Tibial nerve (tissue), 4 donors: ENCODE results near the gene TMEM185B. TPM values are rescaled to one million over a fixed set of nuclear protein-coding genes. Genes with fewer than 3 reads are reported as not detected.

ENCODE experiments used
- DNase-seq, 2 donors: peaks; one replicate each; pipeline ENCODE4 v3.0.0-alpha.2; 2019; ENCODE audit warnings: low spot score in 2 of 2
- H3K27ac ChIP-seq, 4 donors: fragments of 200-600 bp; sonication (generic) in 3 of 4; one replicate each; pipeline ENCODE4 v1.5.1; 2017 to 2019; ENCODE audit warnings: mild to moderate bottlenecking in 1 of 4
- H3K27me3 ChIP-seq, 2 donors: fragments of 200-600 bp; sonication (generic) in 1 of 2; one replicate each; pipeline versions ENCODE4 v1.5.1 to v1.6.0; 2017 to 2019
- H3K36me3 ChIP-seq, 3 donors: fragments of 200-600 bp; sonication (generic); one replicate each; pipeline ENCODE4 v1.5.1; 2018 to 2019
- H3K4me1 ChIP-seq, 4 donors: fragments of 200-600 bp; sonication (generic) in 3 of 4; one replicate each; pipeline ENCODE4 v1.5.1; 2017 to 2019
- H3K4me3 ChIP-seq, 4 donors: fragments of 200-600 bp; sonication (generic) in 3 of 4; one replicate each; pipeline ENCODE4 v1.5.1; 2017 to 2019; ENCODE audit warnings: mild to moderate bottlenecking in 1 of 4, moderate library complexity in 1 of 4
- H3K9me3 ChIP-seq, 4 donors: fragments of 200-600 bp; sonication (generic) in 3 of 4; one replicate each; pipeline ENCODE4 v1.5.1; 2017 to 2019
- EP300 ChIP-seq, 2 donors: sonication (generic); formaldehyde crosslinking; IDR thresholded peaks; one replicate each; pipeline ENCODE4 v1.6.1; 2017; ENCODE audit warnings: antibody characterized with exemption in 2 of 2, mild to moderate bottlenecking in 1 of 2
- POLR2A ChIP-seq, 2 donors: fragments of 450-650 bp; IDR thresholded peaks; one replicate each; pipeline ENCODE4 v1.6.1; 2017; ENCODE audit warnings: antibody characterized with exemption in 2 of 2, mild to moderate bottlenecking in 2 of 2, moderate library complexity in 2 of 2
- WGBS, 2 donors: methylation state at CpG; one replicate each; pipeline ENCODE4 v1.1.5; 2018; 5-methylcytosine and 5-hydroxymethylcytosine counted together
- total RNA-seq, 4 donors: library from RNA; depleted of rRNA; stranded (reverse); fragments of >200 nt; gene quantifications; one replicate each; pipeline ENCODE4 v1.1.0, GENCODE V29; 2016
- TF ChIP-seq, protein P1 (sequence below), 5 experiments: fragments of 200-600 bp in 3 of 5; fragments of 450-650 bp in 2 of 5; sonication (generic) in 3 of 5; IDR thresholded peaks; one replicate each; pipeline ENCODE4 v1.5.1; 2016 to 2019; ENCODE audit warnings: antibody characterized with exemption in 5 of 5, mild to moderate bottlenecking in 3 of 5, moderate library complexity in 2 of 5

Gene TMEM185B
- total RNA-seq, 4 donors from 2014 or later: 20.5 to 38.1 (median 35.5) TPM

DNA sequence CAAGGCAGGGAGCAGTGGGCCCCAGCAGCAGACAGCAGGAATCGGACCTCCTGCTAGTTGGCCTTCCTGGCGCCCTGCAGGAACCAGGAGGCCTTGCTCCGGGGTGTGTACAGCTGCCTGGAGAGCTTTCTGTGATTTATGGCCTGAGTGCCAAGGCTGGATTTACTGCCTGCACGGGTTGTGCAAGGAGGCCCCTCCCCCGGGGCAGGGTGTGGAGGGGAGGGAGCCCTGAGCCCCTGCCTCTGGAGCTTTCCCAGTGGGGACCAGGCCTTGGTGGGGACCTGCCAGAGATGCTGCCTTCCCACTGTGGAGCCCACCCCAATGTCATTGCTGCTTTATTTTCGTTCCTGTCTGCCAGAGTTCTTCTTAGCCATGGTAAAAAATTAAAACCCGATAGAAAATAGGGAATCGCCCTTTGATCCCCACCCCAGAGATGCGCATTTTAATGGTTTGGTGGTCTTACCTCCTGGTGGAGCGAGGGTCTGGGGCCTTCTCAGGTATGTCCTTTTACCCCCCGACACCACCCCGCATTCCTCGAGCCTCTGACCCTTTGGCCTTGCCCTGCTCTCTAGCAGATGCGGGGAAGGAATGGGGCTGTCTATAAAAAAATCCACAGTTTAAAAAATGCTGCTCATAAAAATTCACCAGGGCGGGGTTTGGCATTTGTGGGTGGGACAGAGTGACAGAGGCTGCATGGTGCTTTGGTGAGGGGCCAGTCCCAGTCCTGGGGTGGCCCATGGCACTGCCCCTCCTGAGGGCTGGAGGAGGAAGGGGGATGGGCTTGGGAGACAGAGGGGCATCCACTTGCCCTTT lies 22.5 kb upstream of the TMEM185B start:
- Histone ChIP-seq H3K27ac (peak overlapping the region in 1 of 4 donors; percentile 45), H3K27me3 (peaks cover 0 to 14% of the 10 kb centered on the region in 2 donors), H3K4me3 (no peak overlapping the region), H3K9me3 (no peaks in the 10 kb centered on the region), H3K4me1 (peaks cover 0 to 10% (median 4%) of the 10 kb centered on the region in 4 donors), H3K36me3 (no peaks in the 10 kb centered on the region)
- WGBS, 2 donors: 52% methylated on average over 12 to 14 of the region's 15 CpGs
- DNase-seq: no peak
- TF ChIP-seq, protein P1, sequence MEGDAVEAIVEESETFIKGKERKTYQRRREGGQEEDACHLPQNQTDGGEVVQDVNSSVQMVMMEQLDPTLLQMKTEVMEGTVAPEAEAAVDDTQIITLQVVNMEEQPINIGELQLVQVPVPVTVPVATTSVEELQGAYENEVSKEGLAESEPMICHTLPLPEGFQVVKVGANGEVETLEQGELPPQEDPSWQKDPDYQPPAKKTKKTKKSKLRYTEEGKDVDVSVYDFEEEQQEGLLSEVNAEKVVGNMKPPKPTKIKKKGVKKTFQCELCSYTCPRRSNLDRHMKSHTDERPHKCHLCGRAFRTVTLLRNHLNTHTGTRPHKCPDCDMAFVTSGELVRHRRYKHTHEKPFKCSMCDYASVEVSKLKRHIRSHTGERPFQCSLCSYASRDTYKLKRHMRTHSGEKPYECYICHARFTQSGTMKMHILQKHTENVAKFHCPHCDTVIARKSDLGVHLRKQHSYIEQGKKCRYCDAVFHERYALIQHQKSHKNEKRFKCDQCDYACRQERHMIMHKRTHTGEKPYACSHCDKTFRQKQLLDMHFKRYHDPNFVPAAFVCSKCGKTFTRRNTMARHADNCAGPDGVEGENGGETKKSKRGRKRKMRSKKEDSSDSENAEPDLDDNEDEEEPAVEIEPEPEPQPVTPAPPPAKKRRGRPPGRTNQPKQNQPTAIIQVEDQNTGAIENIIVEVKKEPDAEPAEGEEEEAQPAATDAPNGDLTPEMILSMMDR (IDR thresholded peaks at IDR 0.05): no peak
- TF ChIP-seq POLR2A (IDR thresholded peaks at IDR 0.05) (no peak), EP300 (IDR thresholded peaks at IDR 0.05) (no peak)

DNA sequence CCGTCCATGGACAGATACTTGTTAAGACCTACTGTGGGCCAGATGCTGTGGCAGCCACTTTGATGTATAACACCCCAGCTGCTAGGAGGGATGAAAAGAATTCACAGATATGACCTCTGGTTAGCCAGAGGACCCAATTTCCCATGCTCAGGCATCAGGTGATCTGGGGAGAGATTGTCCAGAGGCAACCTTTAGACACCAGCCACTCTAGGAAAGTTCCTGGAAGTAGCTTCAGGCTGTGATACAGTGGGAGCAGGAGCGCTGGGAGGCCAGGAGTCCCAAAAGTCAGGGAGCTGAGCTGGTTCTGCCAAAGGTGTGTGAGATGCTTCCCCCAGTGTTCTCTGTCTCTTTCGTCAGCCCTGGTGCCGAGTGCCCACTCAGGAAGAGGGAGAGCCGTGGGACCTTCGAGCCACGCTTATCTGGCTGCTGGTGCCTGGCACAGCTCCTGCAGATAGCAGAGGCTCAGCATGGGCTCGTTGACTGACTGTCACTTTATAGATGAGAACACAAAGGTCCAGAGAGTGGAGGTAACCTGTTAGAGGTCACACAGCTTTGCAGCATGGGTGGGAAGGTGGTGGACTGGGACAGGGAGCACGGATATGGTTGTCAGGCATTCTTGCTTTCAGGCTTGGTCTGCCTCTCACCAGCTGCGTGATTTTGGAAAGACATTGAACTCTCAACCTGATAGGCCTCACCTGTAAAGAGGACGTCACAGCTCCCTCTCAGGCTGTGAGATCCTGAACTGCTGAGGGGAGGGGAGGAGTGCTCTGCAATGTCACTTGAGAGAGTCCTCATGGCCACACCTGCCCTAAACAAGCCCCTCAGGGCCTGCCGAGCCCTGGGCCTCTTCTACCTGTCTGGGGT lies 21.7 kb upstream of the TMEM185B start:
- WGBS, 2 donors: 87% methylated on average over 11 to 12 of the region's 12 CpGs

GRCh38 chr2:120243875-120244553 lies 20.8 kb upstream of the TMEM185B start:
- H3K27ac ChIP-seq: no peak overlapping the region
- H3K4me3 ChIP-seq: no peak overlapping the region
- H3K9me3 ChIP-seq: no peaks in the 10 kb centered on the region
- WGBS, 2 donors: 95 to 98% methylated on average over 7 to 9 of the region's 9 CpGs
- H3K4me1 ChIP-seq: peaks cover 0 to 19% (median 9%) of the 10 kb centered on the region in 4 donors
- no peaks in the 10 kb centered on the region for H3K36me3 ChIP-seq
- H3K27me3 ChIP-seq: peaks cover 0 to 21% of the 10 kb centered on the region in 2 donors
- DNase-seq: no peak
- TF ChIP-seq POLR2A (IDR thresholded peaks at IDR 0.05) (no peak), EP300 (IDR thresholded peaks at IDR 0.05) (no peak)
- TF ChIP-seq, protein P1 (IDR thresholded peaks at IDR 0.05): no peak

More for the DNA sequence above, 21.7 kb upstream of the TMEM185B start:
- DNase-seq: no peak
- H3K4me3 ChIP-seq: no peak overlapping the region
- peaks cover 0 to 16% of the 10 kb centered on the region in 2 donors for H3K27me3 ChIP-seq
- H3K9me3 ChIP-seq: no peaks in the 10 kb centered on the region
- peaks cover 0 to 10% (median 5%) of the 10 kb centered on the region in 4 donors for H3K4me1 ChIP-seq
- no peaks in the 10 kb centered on the region for H3K36me3 ChIP-seq
- no peak for TF ChIP-seq POLR2A (IDR thresholded peaks at IDR 0.05)
- TF ChIP-seq, protein P1 (IDR thresholded peaks at IDR 0.05): no peak
- no peak for TF ChIP-seq EP300 (IDR thresholded peaks at IDR 0.05)
- no peak overlapping the region for H3K27ac ChIP-seq

GRCh38 chr2:120243211-120243610 lies 20.0 kb upstream of the TMEM185B start:
- TF ChIP-seq, protein P1 (IDR thresholded peaks at IDR 0.05): no peak
- TF ChIP-seq EP300 (IDR thresholded peaks at IDR 0.05) (no peak), POLR2A (IDR thresholded peaks at IDR 0.05) (no peak)
- 70 to 74% methylated on average over 2 to 3 of the region's 3 CpGs for WGBS, 2 donors
- H3K27ac ChIP-seq: no peak overlapping the region
- DNase-seq: no peak
- no peaks in the 10 kb centered on the region for H3K9me3 ChIP-seq
- H3K36me3 ChIP-seq: no peaks in the 10 kb centered on the region
- peaks cover 0 to 23% of the 10 kb centered on the region in 2 donors for H3K27me3 ChIP-seq
- peaks cover 0 to 20% (median 10%) of the 10 kb centered on the region in 4 donors for H3K4me1 ChIP-seq
- H3K4me3 ChIP-seq: no peak overlapping the region
